Sigmoid colon (tissue), 4 donors: Measurements from ENCODE around the gene PIGO.

Experiments
- POLR2A ChIP-seq, 2 donors: fragments of 450-650 bp; IDR thresholded peaks; one replicate each; pipeline ENCODE4 v1.6.1; 2016; ENCODE audit warnings: antibody characterized with exemption in 2 of 2, mild to moderate bottlenecking in 2 of 2, moderate library complexity in 2 of 2
- POLR2AphosphoS5 ChIP-seq, 4 donors: sonication (generic); formaldehyde crosslinking; IDR thresholded peaks; one replicate each; pipeline ENCODE4 v1.6.1; 2017; ENCODE audit warnings: antibody characterized with exemption in 4 of 4
- TF ChIP-seq, protein P1 (sequence below), 4 experiments: fragments of 450-650 bp in 3 of 4; fragments of 200-600 bp in 1 of 4; IDR thresholded peaks; one replicate each; pipeline ENCODE4 v1.5.1; 2016 to 2019; ENCODE audit warnings: antibody characterized with exemption in 4 of 4, mild to moderate bottlenecking in 3 of 4, moderate library complexity in 2 of 4

DNA sequence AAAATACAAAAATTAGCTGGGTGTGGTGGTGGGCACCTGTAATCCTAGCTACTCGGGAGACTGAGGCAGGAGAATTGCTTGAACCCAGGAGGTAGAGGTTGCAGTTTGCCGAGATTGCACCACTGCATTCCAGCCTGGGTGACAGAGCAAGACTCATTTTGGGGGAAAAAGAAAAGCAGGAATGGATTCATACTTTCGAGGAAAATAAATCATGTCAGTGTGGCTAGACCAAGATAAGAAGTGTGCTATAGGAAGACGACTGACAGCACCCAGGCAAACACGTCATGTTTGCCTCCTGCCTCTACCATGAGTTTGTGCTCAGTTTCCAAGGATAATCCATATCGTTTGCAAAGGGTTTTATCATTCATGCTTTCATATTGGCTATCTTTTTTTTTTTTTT, 38.5 kb upstream of the PIGO start:
- TF ChIP-seq POLR2A (IDR thresholded peaks at IDR 0.05) (no peak), POLR2AphosphoS5 (IDR thresholded peaks at IDR 0.05) (no peak)
- TF ChIP-seq, protein P1, sequence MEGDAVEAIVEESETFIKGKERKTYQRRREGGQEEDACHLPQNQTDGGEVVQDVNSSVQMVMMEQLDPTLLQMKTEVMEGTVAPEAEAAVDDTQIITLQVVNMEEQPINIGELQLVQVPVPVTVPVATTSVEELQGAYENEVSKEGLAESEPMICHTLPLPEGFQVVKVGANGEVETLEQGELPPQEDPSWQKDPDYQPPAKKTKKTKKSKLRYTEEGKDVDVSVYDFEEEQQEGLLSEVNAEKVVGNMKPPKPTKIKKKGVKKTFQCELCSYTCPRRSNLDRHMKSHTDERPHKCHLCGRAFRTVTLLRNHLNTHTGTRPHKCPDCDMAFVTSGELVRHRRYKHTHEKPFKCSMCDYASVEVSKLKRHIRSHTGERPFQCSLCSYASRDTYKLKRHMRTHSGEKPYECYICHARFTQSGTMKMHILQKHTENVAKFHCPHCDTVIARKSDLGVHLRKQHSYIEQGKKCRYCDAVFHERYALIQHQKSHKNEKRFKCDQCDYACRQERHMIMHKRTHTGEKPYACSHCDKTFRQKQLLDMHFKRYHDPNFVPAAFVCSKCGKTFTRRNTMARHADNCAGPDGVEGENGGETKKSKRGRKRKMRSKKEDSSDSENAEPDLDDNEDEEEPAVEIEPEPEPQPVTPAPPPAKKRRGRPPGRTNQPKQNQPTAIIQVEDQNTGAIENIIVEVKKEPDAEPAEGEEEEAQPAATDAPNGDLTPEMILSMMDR (IDR thresholded peaks at IDR 0.05): no peak
